Measurements from ENCODE around the gene DPY19L2.
"Not testable (repeated sequence)": the region's sequence is repeated elsewhere in the genome, so short reads cannot be mapped to it uniquely, and the experiment has no call there.

GRCh38 chr12:63711339-63711738, 43.0 kb upstream of the DPY19L2 start:
- TF ChIP-seq, protein P1, sequence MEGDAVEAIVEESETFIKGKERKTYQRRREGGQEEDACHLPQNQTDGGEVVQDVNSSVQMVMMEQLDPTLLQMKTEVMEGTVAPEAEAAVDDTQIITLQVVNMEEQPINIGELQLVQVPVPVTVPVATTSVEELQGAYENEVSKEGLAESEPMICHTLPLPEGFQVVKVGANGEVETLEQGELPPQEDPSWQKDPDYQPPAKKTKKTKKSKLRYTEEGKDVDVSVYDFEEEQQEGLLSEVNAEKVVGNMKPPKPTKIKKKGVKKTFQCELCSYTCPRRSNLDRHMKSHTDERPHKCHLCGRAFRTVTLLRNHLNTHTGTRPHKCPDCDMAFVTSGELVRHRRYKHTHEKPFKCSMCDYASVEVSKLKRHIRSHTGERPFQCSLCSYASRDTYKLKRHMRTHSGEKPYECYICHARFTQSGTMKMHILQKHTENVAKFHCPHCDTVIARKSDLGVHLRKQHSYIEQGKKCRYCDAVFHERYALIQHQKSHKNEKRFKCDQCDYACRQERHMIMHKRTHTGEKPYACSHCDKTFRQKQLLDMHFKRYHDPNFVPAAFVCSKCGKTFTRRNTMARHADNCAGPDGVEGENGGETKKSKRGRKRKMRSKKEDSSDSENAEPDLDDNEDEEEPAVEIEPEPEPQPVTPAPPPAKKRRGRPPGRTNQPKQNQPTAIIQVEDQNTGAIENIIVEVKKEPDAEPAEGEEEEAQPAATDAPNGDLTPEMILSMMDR (conservative IDR thresholded peaks at IDR 0.05 in 1 of 2, IDR thresholded peaks at IDR 0.05 in 1 of 2; ENCODE audit: extremely low read depth in 1 of 2, insufficient read depth in 1 of 2, low read depth in 1 of 2, low read length in 2 of 2), result not testable (repeated sequence)
- TF ChIP-seq EZH2 (IDR thresholded peaks at IDR 0.05; ENCODE audit: borderline replicate concordance, low read length), result not testable (repeated sequence)

All from mammary epithelial cell (primary cell).